Activated naive CD4-positive, alpha-beta T cell treated with anti-CD3 and anti-CD28 coated beads for 36 hours (primary cell): ENCODE results near the gene HS6ST3. TPM values are rescaled to one million over a fixed set of nuclear protein-coding genes. Genes with fewer than 3 reads are reported as not detected.

ENCODE experiments used
- CTCF ChIA-PET: fragments of 350-600 bp; sonication (Branson Sonifier 250); formaldehyde crosslinking; loops from one replicate; lab custom pipeline; 2021; ENCODE audit warnings: antibody characterized with exemption; lab: Charles Lee
- DNase-seq: peaks from one replicate; pipeline ENCODE4 v3.0.0-alpha.2; 2020
- H3K27ac Mint-ChIP-seq: one replicate; pipeline ENCODE4 v1.8.0; 2021; ENCODE audit warnings: mild to moderate bottlenecking, mixed read lengths
- H3K27me3 Mint-ChIP-seq: one replicate; pipeline ENCODE4 v1.8.0; 2021; ENCODE audit warnings: low read depth, mixed read lengths
- H3K36me3 Mint-ChIP-seq: one replicate; pipeline ENCODE4 v1.8.0; 2021; ENCODE audit warnings: low read depth, mixed read lengths
- H3K4me1 Mint-ChIP-seq: one replicate; pipeline ENCODE4 v1.8.0; 2021; ENCODE audit warnings: low read depth, mixed read lengths
- H3K4me3 Mint-ChIP-seq: one replicate; pipeline ENCODE4 v1.8.0; 2021; ENCODE audit warnings: mild to moderate bottlenecking, moderate library complexity, mixed read lengths
- H3K9me3 Mint-ChIP-seq: one replicate; pipeline ENCODE4 v1.8.0; 2021; ENCODE audit warnings: mixed read lengths
- intact Hi-C: fragments of 100-400 bp; cut with micrococcal nuclease; formaldehyde crosslinking; loops from one replicate; pipeline ENCODE4 v1.15.1; 2023
- total RNA-seq, 2 experiments: library from RNA; stranded (reverse); gene quantifications; one replicate each; pipeline ENCODE4 v1.2.3, GENCODE V29; 2021

The HS6ST3 gene
- total RNA-seq, 2 experiments from 2014 or later: not detected

DNA sequence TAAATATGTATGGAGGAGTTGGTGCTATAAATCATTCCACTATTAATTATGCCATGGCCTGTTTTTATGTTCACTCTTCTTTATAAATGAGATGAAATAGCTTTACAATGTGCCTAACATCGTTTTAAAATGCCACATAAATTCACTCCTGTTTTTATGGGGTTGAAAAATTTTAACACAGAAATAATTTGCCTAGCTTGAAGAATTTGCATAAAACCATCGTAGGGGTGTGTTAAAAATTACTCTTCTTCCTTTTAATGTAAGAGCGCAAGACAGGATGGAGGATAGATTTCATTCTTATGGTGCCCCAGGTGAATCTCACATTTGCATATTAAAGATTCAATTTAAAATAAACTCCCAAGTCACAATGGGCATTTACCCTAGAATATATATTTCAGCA, 456.6 kb downstream of the HS6ST3 start:
- DNase-seq: no peak
- H3K27ac Mint-ChIP-seq: no peak overlapping the region
- no peaks in the 10 kb centered on the region for H3K4me1 Mint-ChIP-seq
- CTCF ChIA-PET: no interaction called here
- no peaks in the 10 kb centered on the region for H3K36me3 Mint-ChIP-seq
- no peaks in the 10 kb centered on the region for H3K27me3 Mint-ChIP-seq
- H3K9me3 Mint-ChIP-seq: no peaks in the 10 kb centered on the region
- H3K4me3 Mint-ChIP-seq: no peak overlapping the region
- intact Hi-C loops: no loop called here

DNA sequence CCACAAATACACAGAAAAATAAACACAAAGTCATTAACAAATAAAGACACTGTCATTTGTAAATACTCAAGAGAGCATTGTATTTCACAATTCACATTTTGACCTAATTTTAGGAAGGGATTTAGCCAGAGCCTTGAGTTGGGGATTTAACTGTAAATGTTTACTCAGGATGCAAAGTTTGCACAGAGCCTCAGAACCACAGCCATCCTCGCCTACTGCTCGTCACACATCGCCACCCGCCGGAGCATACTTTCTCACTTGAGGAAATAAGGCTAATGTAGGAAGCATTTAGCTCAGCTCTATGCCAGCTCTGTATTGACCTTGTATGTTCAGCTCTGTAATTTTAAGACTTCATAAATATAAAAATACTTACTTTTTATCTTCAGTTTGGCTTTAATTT, 461.6 kb downstream of the HS6ST3 start:
- H3K27ac Mint-ChIP-seq: no peak overlapping the region
- H3K4me3 Mint-ChIP-seq: no peak overlapping the region
- no peaks in the 10 kb centered on the region for H3K36me3 Mint-ChIP-seq
- CTCF ChIA-PET: interaction anchor here (1.2 kb wide), 1 partner anchor 10 kb away, joined by 3 read pairs; no protein-coding TSS in a partner anchor
- H3K27me3 Mint-ChIP-seq: no peaks in the 10 kb centered on the region
- no peaks in the 10 kb centered on the region for H3K4me1 Mint-ChIP-seq
- DNase-seq: no peak
- intact Hi-C loops: no loop called here
- H3K9me3 Mint-ChIP-seq: peaks cover 2% of the 10 kb centered on the region

GRCh38 chr13:96552559-96552958, 462.7 kb downstream of the HS6ST3 start:
- H3K4me1 Mint-ChIP-seq: no peaks in the 10 kb centered on the region
- no peaks in the 10 kb centered on the region for H3K36me3 Mint-ChIP-seq
- no peak overlapping the region for H3K27ac Mint-ChIP-seq
- CTCF ChIA-PET: no interaction called here
- peaks cover 2% of the 10 kb centered on the region for H3K9me3 Mint-ChIP-seq
- no peak for DNase-seq
- no peak overlapping the region for H3K4me3 Mint-ChIP-seq
- intact Hi-C loops: no loop called here
- H3K27me3 Mint-ChIP-seq: no peaks in the 10 kb centered on the region

- H3K36me3 Mint-ChIP-seq: no peaks in the 10 kb centered on the region
- no peaks in the 10 kb centered on the region for H3K27me3 Mint-ChIP-seq
- H3K4me3 Mint-ChIP-seq: no peak overlapping the region
- intact Hi-C loops: no loop called here
- CTCF ChIA-PET: no interaction called here
- peaks cover 2% of the 10 kb centered on the region for H3K9me3 Mint-ChIP-seq
- DNase-seq: no peak
- H3K4me1 Mint-ChIP-seq: no peaks in the 10 kb centered on the region
- H3K27ac Mint-ChIP-seq: no peak overlapping the region
Measured at GRCh38 chr13:96553796-96554195, 463.9 kb downstream of the HS6ST3 start.

DNA sequence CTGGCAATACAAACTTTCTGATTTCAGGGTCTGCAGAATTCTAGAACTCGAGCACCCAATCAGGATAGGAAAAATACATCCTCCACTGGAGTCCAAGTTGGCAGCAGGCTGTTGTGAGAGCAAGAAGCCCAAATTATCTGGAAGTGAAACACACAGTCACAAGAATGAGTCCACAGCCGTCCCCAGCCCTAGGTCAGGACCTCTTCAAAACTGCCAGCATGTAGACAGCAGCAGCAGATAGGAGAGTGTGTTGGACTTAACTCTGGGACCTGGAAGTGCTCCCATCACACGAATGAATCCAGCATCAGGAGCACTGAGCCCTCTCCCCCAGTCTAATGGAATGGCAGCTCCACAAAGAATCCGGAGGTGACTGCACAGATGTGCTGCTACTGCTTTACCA, 483.7 kb downstream of the HS6ST3 start:
- Mint-ChIP-seq H3K27me3 (no peaks in the 10 kb centered on the region), H3K4me1 (no peaks in the 10 kb centered on the region), H3K36me3 (no peaks in the 10 kb centered on the region), H3K9me3 (peaks cover 3% of the 10 kb centered on the region), H3K27ac (no peak overlapping the region), H3K4me3 (no peak overlapping the region)
- CTCF ChIA-PET: no interaction called here
- DNase-seq: no peak
- intact Hi-C loops: no loop called here

- CTCF ChIA-PET: no interaction called here
Measured at GRCh38 chr13:96575423-96576320, 485.8 kb downstream of the HS6ST3 start.

DNA sequence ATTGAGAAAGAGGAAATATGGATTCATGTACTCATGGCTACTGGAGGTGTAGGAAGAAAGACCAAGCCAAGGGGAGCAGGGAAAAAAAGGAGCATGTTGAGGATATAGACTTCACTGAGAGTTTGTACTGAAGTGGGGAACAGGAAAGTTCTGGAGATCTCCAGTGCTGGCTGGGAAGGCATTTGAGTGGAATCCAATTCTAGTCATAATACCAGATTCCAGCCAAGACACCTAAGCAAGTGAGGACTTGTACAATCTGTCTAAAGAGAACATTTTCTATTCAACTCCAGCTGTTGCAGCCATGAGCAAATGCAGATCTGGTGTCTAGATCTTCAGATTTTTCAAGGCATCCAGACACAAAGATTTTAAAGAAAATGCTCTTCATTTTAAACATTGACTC, 491.8 kb downstream of the HS6ST3 start:
- Mint-ChIP-seq H3K27ac (no peak overlapping the region), H3K9me3 (peaks cover 4% of the 10 kb centered on the region), H3K4me3 (no peak overlapping the region), H3K4me1 (no peaks in the 10 kb centered on the region), H3K27me3 (no peaks in the 10 kb centered on the region), H3K36me3 (no peaks in the 10 kb centered on the region)
- CTCF ChIA-PET: no interaction called here
- intact Hi-C loops: no loop called here
- no peak for DNase-seq

More at GRCh38 chr13:96575423-96576320, 485.8 kb downstream of the HS6ST3 start:
- Mint-ChIP-seq H3K36me3 (no peaks in the 10 kb centered on the region), H3K4me1 (no peaks in the 10 kb centered on the region), H3K27ac (no peak overlapping the region), H3K9me3 (peaks cover 3% of the 10 kb centered on the region), H3K27me3 (no peaks in the 10 kb centered on the region), H3K4me3 (no peak overlapping the region)
- intact Hi-C loops: no loop called here
- DNase-seq: no peak

DNA sequence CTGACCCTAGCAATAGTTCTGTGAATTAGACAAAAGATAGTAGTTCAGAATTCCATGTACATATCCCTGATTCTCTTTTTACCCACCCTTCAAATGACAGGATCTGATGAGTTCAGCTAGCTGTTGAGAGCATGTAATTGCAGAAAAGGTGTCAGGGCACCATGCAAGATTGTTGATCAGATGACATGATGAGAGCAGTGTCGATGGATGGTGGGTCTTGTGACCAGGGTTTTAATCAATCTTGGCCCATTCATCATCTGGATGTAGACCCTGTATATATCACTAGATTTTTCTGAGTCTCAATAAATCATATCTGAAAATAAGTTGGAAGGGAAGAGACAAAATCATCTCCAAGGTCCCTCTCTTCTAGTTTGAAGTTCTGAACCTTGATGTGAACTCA, 525.3 kb downstream of the HS6ST3 start:
- CTCF ChIA-PET: no interaction called here
- Mint-ChIP-seq H3K27me3 (no peaks in the 10 kb centered on the region), H3K4me1 (no peaks in the 10 kb centered on the region), H3K36me3 (no peaks in the 10 kb centered on the region), H3K9me3 (peaks cover 11% of the 10 kb centered on the region), H3K27ac (no peak overlapping the region), H3K4me3 (no peak overlapping the region)
- DNase-seq: no peak
- intact Hi-C loops: no loop called here

DNA sequence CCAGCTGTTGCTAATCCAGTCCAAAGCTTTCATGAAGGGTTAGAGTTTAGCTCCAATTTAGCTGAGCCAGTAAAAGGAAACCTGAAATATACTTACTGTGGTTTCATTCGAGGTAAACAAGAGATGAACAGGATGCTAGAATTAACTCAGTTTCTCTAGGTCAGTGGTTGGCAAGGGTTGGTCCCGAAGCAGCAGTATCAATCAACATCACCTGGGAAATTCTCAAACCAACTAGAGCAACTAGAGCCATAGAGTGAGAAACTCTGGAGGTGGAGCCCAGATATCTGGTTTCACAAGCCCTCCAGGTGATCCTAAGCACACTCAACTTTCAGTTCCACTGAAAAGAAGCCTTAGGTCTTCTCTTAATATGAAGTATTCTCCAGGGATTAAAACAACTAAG, 527.6 kb downstream of the HS6ST3 start:
- H3K27ac Mint-ChIP-seq: no peak overlapping the region
- CTCF ChIA-PET: no interaction called here
- no peaks in the 10 kb centered on the region for H3K4me1 Mint-ChIP-seq
- DNase-seq: no peak
- H3K27me3 Mint-ChIP-seq: no peaks in the 10 kb centered on the region
- intact Hi-C loops: no loop called here
- H3K9me3 Mint-ChIP-seq: peaks cover 3% of the 10 kb centered on the region
- no peaks in the 10 kb centered on the region for H3K36me3 Mint-ChIP-seq
- H3K4me3 Mint-ChIP-seq: no peak overlapping the region

DNA sequence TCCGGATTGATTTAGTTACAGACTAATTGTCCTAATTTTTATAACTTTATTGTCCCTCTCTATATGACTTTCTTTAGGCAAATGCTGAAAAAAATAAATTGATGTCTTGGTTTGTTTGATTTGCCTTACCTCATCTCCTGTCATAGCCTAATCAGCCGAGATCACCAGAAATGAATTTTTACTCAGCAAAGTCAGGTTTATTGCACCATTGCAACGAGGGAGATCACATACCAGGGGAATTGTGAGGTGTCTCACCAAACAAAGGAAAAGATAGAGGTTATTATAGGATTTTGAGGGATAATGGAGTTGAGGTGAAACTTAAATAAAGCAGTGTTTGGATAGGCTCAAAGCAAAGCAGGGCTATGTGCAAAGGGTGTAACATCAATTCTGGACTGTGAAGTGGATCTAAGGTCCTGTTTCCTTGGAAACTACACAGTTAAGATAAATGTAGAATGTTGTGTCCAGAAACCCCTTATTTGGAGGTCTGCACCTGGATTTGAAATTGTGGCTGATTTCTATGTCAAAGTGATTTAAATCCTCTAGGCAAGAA, 531.8 kb downstream of the HS6ST3 start:
- no peak overlapping the region for H3K4me3 Mint-ChIP-seq
- CTCF ChIA-PET: no interaction called here

GRCh38 chr13:96629331-96629730, 539.4 kb downstream of the HS6ST3 start:
- Mint-ChIP-seq H3K27ac (no peak overlapping the region), H3K4me1 (no peaks in the 10 kb centered on the region), H3K27me3 (no peaks in the 10 kb centered on the region), H3K36me3 (no peaks in the 10 kb centered on the region), H3K9me3 (peaks cover 2% of the 10 kb centered on the region), H3K4me3 (no peak overlapping the region)
- intact Hi-C loops: no loop called here
- no peak for DNase-seq
- CTCF ChIA-PET: interaction anchor here (0.7 kb wide), 1 partner anchor 14 kb away, joined by 4 read pairs; no protein-coding TSS in a partner anchor

More for the DNA sequence above, 531.8 kb downstream of the HS6ST3 start:
- no peak for DNase-seq
- Mint-ChIP-seq H3K27ac (no peak overlapping the region), H3K9me3 (peaks cover 2% of the 10 kb centered on the region), H3K27me3 (no peaks in the 10 kb centered on the region), H3K36me3 (no peaks in the 10 kb centered on the region), H3K4me1 (no peaks in the 10 kb centered on the region)
- intact Hi-C loops: no loop called here

GRCh38 chr13:96632536-96633320, 542.8 kb downstream of the HS6ST3 start:
- no peak for DNase-seq
- Mint-ChIP-seq H3K4me3 (no peak overlapping the region), H3K9me3 (no peaks in the 10 kb centered on the region), H3K36me3 (no peaks in the 10 kb centered on the region), H3K27me3 (no peaks in the 10 kb centered on the region), H3K27ac (no peak overlapping the region), H3K4me1 (no peaks in the 10 kb centered on the region)
- intact Hi-C loops: no loop called here
- CTCF ChIA-PET: no interaction called here
